ENCODE results near the gene REC114.

REC114 gene

GRCh38 chr15:73607843-73608242 lies 164.9 kb downstream of the REC114 start:
- TF ChIP-seq CTCF (IDR thresholded peaks at IDR 0.05) = no peak
- Histone ChIP-seq H3K27me3 (no peaks in the 10 kb centered on the region), H3K9me3 (no peaks in the 10 kb centered on the region), H3K4me3 (ENCODE audit: low read depth in 1 of 2, low read length in 1 of 2) (no peak overlapping the region), H3K4me1 (ENCODE audit: control insufficient read depth in 1 of 2, insufficient read depth in 1 of 2, low read depth in 1 of 2, low read length in 1 of 2) (peaks cover 26 to 40% of the 10 kb centered on the region in 2 experiments), H3K27ac (peak overlapping the region; percentile 65), H3K36me3 (no peaks in the 10 kb centered on the region)

GRCh38 chr15:73608475-73608874 lies 165.5 kb downstream of the REC114 start:
- TF ChIP-seq CTCF (IDR thresholded peaks at IDR 0.05) = no peak
- Histone ChIP-seq H3K27me3 (no peaks in the 10 kb centered on the region), H3K27ac (no peak overlapping the region), H3K36me3 (no peaks in the 10 kb centered on the region), H3K4me3 (ENCODE audit: low read depth in 1 of 2, low read length in 1 of 2) (no peak overlapping the region), H3K4me1 (ENCODE audit: control insufficient read depth in 1 of 2, insufficient read depth in 1 of 2, low read depth in 1 of 2, low read length in 1 of 2) (peaks cover 24 to 40% of the 10 kb centered on the region in 2 experiments), H3K9me3 (no peaks in the 10 kb centered on the region)

GRCh38 chr15:73608941-73609340 lies 166.0 kb downstream of the REC114 start:
- peak overlapping the region; percentile 34 for H3K27ac ChIP-seq
- no peak overlapping the region for H3K4me3 ChIP-seq (ENCODE audit: low read depth in 1 of 2, low read length in 1 of 2)

More at GRCh38 chr15:73608941-73609340, 166.0 kb downstream of the REC114 start:
- no peaks in the 10 kb centered on the region for H3K9me3 ChIP-seq
- H3K4me1 ChIP-seq (ENCODE audit: control insufficient read depth in 1 of 2, insufficient read depth in 1 of 2, low read depth in 1 of 2, low read length in 1 of 2) = peaks cover 24 to 38% of the 10 kb centered on the region in 2 experiments
- H3K27me3 ChIP-seq = no peaks in the 10 kb centered on the region
- no peaks in the 10 kb centered on the region for H3K36me3 ChIP-seq
- TF ChIP-seq CTCF (IDR thresholded peaks at IDR 0.05) = no peak

All from neutrophil (primary cell).